Pericardium fibroblast (primary cell): ENCODE measurements around the gene PAGE1. TPM values are rescaled to one million over a fixed set of nuclear protein-coding genes. Genes with fewer than 3 reads are reported as not detected.

ENCODE experiments used
- total RNA-seq: library from RNA; depleted of rRNA; stranded (reverse); fragments of >200 nt; gene quantifications from 2 replicates; pipeline ENCODE4 v1.2.3, GENCODE V29; 2015

The PAGE1 gene, protein sequence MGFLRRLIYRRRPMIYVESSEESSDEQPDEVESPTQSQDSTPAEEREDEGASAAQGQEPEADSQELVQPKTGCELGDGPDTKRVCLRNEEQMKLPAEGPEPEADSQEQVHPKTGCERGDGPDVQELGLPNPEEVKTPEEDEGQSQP
- total RNA-seq = not detected in 2 replicates

DNA sequence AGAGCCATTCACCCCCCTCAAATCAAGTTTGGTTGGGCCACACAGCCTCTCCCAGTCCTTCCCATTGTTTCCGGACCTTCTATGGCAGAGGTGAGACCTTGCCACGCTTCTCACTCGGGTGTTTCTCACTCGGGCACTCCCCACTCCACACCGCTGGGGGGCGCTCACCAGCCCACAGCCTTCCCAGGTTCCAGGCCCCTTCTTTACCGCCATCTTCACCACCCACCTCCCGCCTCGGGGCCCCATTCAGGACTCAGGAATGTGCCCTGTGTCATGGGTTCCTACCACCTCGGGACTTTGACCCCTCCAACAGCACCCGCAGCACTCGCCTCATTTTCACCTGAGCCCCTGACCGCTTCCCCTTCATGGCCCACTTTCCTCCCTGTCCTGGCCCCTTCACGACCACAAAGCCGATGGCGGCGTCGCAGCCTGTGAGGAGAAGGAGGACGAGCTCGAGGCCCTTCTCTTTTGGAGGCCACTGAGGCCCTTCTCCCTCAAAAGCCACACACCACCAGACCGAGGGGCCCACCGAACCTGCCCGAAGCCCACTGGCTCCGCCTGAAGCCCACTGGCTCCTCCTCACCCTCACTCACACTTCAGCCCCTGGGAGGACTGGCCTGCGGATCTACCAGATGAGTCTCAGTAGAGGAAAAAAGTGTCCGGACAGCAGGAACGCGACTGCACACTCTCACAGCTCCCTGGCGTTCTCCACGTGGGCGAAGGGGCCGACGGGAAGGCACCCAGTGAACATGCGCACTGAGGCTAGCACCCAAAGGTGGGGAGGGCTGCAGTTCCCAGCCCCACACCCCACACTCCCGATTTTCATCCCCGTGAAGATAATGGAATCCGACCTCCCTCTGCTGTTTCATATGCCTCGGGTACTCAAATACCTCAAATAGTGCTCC is at the start of gene PAGE1:
PAGE1 (minus strand) TSS at position 709 of the 905 bp plus-strand sequence. CDS start 1,214 bp downstream, outside the sequence.

Other genes starting within 250 kb of the PAGE1 start
- not detected in 2 replicates for gene GAGE12C, start 163.8 kb downstream of the PAGE1 start, total RNA-seq
- gene GAGE12D, start 154.3 kb downstream of the PAGE1 start, total RNA-seq = not detected in 2 replicates
- not detected in 2 replicates for gene GAGE12E, start 144.7 kb downstream of the PAGE1 start, total RNA-seq
- gene GAGE12F, start 135.1 kb downstream of the PAGE1 start, total RNA-seq = not detected in 2 replicates
- gene GAGE12G, start 125.6 kb downstream of the PAGE1 start, total RNA-seq = not detected in 2 replicates
- gene GAGE12H, start 116.0 kb downstream of the PAGE1 start, total RNA-seq = not detected in 2 replicates
- not detected in 2 replicates for gene GAGE2A, start 106.5 kb downstream of the PAGE1 start, total RNA-seq
- gene GAGE1, start 97.0 kb downstream of the PAGE1 start, total RNA-seq = not detected in 2 replicates
- gene PAGE4, start 133.3 kb upstream of the PAGE1 start, total RNA-seq = not detected in 2 replicates
- 0.58 and 2.8 TPM in 2 replicates for gene USP27X, start 183.5 kb upstream of the PAGE1 start, total RNA-seq
- gene CLCN5, start 226.6 kb upstream of the PAGE1 start, total RNA-seq = 12.6 and 28.4 TPM in 2 replicates